ENCODE results near the gene KIZ.

KIZ gene

GRCh38 chr20:21105429-21106170 is 20.3 kb upstream of the KIZ start:
- DNase-seq, result no peak

- DNase-seq, result no peak
Observed at GRCh38 chr20:21106171-21107017, 19.5 kb upstream of the KIZ start, which contains the start of gene LINC00237. Gene LINC00237, minus strand, starts transcription at chr20:21106358.

GRCh38 chr20:21109144-21109543 is 16.7 kb upstream of the KIZ start:
- no peak for DNase-seq

- DNase-seq, result no peak
Observed at GRCh38 chr20:21110811-21111210, 15.1 kb upstream of the KIZ start.

- no peak for DNase-seq
Observed at GRCh38 chr20:21111416-21111815, 14.5 kb upstream of the KIZ start.

DNA sequence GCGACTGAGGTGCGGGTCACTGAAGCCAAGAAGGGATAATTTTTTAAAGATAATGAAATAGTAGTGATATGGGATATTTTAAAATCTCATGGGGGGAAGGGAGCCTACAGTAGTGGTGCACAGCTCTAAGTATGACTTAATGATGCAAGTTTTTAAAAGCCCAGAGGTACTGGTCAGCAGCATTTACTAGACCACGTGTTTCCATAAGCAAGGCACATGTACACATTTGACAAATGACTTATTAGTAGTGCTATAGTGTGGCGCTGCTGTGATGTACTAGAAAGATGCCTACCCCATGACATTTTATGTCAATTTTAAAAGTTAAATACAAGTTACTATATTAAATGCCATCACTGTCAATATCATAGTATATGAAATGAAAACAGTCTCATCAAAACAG is 12.2 kb upstream of the KIZ start:
- DNase-seq, result no peak

DNA sequence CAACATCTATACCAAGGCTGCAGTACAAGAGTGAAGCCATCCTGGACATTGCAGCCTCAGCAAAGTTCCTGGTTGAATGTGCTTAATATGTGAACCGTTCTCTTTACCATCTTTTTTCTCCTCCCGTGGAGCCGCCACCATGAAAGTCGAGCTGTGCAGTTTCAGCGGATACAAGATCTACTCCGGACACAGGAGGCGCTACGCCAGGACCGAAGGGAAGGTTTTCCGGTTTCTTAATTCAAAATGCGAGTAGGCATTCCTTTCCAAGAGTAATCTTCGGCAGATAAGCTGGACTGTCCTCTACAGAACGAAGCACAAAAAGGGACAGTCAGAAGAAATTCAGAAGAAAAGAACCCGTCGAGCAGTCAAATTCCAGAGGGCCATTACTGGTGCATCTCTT is 11.3 kb upstream of the KIZ start:
- no peak for DNase-seq

DNA sequence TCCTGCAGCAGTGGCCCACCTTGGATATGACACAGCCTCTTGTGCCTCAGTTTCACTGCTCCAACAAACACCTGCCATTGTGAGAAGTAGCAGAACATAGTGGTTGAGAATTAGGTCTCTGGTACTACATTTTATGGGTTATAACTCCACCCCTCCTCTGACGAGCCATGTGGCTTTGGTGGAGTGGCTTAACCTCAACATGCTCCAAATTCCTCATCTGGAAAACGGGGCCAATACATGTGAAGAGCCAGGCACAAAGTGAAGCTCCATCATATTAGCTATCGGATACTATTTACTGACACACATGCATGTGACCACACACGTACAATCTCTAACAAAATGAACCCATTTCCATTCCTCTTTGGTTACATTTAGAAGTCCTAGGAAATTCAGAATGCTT is 8.4 kb upstream of the KIZ start:
- no peak for DNase-seq

- no peak for DNase-seq
Observed at GRCh38 chr20:21118138-21118537, 7.7 kb upstream of the KIZ start.

- no peak for DNase-seq
Observed at GRCh38 chr20:21118782-21119181, 7.1 kb upstream of the KIZ start.

- DNase-seq, result no peak
Observed at GRCh38 chr20:21124190-21124589, 1.7 kb upstream of the KIZ start.

GRCh38 chr20:21125072-21125848 is 622 bp upstream of the KIZ start:
- no peak for DNase-seq

- DNase-seq, result no peak
Observed at GRCh38 chr20:21126581-21126870, 644 bp downstream of the KIZ start.

DNA sequence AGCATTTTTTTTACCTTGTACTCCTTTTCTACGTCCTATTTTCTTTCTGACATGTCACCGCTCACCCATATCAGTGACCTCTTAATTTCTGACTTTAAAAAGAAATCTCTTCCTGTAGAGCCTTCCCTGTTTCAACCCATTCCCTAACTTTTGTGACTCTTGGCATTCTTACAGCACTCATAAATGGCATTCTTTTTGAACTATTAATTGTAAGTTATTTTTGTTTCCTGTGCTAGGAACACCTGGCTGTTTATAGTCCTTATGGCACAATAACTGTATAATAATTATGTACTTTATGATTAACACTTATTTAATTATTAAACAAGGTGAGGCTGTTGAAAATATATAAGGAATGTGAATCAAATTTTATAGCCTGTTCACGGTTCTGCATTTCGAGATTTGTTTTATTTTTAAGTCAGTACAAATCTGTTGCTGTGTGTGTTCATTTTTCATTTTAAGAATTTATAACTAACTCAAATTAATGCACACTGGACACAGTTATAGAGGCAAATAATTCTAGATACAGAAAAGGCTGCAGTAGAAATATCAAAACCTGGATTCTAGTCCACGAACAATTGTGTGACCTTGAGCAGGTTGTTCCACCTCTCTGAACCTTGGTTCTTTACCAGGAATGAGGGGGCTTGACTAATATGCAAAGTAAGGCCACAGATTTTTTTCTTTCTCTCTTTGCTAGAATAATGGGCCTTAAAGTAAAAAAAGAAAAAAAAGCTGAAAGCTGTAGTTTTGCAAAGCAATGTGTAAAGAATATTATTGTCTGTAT is 1.5 kb downstream of the KIZ start:
- no peak for DNase-seq

- DNase-seq, result no peak
Observed at GRCh38 chr20:21129861-21130260, 4.0 kb downstream of the KIZ start.

DNA sequence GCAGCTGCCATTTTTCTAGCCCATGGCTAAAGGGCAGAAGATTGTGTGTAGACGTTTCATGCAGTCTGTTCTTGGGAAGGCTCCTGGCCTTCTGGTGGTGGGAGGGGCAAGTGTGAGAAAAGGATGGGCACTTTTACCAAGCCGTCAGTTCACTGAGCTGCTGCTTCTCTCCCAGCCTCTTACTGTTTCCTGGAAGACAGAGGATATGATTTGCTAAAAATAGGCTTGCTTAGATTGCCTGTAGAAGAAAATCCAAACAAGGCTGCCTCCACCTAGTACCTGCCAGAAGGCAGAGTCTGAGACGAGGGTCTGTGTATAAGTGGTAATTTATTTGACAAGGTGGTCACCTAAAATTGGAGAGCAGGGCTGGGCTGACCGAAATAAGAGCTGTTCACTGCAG is 7.5 kb downstream of the KIZ start:
- DNase-seq, result no peak

DNA sequence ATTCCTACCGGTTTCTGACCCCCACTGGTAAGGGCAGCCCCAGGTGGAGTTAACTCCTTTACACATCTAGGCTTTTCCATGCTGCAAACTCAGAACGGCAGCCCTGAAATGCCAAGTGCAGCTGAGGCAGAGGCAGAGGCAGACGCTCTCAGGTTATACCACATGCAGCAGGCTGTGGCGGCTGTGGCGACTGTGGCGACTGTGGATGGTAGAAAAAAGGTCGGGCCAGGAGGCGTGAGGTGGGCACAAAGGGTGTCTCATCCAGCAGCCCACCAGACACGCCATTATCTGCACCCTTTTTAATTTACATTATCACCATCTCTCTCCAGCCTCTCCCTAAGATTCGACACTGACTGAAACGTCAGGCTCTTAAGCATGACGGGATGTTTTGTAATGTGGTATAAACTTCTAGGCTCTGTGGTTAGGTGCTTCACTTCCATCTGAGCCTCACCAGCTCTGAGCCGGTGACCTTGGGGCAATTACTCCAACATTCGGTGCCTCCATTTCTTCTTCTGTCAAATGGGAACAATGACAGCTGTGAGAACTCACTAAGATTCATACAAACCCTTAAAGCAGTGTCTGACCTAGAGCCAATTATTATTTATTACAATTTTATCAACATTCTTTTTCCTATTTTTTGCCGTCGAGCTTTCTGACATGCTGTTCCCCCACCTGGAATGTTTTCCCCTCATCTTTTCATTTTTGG is 8.2 kb downstream of the KIZ start:
- DNase-seq, result no peak

DNA sequence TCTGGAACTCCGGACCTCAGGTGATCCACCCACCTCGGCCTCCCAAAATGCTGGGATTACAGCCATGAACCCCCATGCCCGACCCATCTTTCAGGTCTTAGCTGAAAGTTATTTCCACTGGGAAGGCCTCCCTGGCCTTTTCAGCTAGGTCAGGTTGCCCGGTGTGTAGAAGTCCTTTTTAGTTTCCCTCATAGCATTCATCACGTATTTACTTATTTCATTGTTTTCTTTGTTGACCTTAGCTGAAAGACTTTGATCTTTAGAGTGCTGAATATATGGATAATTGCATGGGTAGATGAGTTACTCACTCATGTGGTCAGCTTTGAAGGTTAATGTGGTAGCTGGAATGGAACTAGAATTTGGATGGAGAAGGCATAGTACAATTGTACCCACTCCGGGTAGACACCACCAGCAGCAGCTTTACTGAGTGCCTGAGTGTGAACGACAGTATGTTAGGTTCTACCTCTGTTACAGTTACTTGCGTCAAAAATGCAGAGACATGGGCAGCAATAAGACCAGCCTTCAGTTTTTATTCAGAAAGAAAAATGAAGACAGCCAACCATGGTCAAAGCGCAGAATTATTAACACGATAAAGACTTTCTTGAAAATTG is 9.1 kb downstream of the KIZ start:
- DNase-seq, result no peak

DNA sequence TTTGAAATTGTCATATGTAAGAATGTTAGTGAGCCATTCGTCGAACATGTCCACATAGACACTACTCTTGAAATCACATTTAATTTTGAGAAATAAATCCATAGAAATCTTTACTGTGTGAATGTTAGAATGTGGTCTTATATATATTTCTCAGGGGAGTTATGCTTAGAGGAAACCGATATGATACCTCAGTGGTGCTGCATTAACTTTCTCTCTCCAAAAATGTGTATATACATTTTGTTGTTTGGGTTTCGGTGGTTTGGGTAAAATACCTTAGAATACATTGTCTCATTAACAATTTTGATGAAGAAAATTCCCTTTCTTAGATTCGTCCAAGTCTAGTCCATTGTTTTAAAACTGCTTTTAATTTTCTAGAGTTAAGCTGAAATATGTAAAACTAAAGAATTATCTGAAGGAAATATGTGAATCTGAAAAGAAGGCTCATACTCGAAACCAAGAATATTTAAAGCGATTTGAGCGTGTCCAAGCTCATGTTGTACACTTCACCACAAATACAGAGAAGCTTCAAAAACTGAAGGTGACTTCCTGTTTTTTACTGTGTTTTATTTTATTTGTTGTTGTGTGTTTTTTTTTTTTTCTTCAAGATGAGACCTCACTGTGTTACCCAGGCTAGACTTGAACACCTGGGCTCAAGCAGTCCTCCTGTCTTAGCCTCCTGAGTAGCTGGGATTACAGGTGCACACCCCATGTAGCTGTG is 10.3 kb downstream of the KIZ start:
- DNase-seq, result no peak

- DNase-seq, result no peak
Observed at GRCh38 chr20:21137078-21137477, 11.2 kb downstream of the KIZ start.

DNA sequence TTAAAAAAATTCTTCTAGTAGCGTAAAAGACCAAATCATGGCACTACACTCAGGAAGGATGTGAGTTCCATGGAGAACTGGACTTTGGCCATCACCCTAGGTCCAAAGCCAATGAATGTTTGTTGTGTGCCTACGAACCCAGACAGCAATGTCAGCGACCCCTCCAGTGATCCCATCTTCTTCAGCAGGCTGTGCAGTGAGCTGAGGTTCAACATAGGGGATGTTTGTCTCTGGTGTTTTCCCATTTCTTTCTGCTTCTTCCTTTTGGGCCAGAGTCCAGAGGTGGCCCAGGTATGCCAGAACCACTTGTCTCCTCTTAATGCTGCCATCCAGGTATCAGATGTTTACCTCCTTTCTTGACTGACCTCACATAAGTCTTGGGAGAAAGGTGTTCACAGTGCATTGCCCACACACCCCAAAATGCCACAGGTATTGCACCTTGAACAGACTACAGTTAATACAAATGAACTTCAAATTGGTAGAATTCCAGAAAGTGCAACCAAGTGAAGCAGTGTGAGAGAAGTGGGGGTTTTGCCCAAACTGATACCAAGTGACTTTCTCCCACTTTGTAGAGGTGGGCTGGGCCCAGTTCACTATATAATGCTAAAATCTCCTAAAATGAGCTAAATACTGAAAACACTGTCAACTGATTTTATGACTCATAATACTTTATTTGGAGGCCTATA is 14.1 kb downstream of the KIZ start:
- no peak for DNase-seq
